ENCODE measurements around the gene FERD3L.

DNA sequence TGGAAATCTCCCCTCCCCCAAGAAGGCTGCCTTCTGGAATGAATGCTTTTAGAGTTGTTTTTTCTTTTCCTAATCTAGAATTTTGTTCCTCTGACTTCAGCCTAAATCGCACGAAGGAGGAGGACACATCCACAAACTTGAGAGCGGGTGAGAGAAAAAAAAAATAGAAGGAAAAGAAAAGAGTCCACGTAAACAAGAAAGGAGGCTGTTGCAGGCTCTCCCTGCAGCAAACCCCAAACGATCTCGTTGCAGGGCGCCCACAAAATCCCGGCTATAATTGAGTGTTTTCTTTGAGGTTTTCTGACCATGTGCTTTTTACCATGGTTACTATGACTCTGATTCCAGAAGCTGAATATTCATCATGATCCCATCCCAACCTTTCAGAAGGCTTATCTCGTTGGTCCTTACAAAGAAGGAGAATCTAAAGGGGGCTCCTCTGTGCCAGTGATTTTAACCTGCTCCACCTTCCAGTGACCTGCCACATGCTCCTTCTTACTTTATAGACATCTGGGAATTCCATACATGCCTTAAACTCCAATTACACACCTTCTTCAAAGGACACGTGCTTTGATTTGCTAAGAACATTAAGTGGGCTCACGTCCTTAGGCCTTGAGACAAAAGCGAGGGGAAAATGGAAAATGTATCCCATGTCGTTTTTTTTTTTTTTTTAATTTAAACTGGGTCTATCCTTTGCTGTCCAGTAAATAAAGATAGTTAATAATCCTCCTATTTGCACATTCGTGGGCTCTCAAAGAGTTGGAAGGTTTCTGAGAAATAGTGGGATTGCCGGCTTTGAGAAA, 33.5 kb downstream of the FERD3L start:
- TF ChIP-seq MAX (IDR thresholded peaks at IDR 0.05; ENCODE audit: insufficient read depth, insufficient read length): no peak
- no peak for TF ChIP-seq POLR2A (IDR thresholded peaks at IDR 0.05; ENCODE audit: low read depth, low read length)
- TF ChIP-seq, protein P1, sequence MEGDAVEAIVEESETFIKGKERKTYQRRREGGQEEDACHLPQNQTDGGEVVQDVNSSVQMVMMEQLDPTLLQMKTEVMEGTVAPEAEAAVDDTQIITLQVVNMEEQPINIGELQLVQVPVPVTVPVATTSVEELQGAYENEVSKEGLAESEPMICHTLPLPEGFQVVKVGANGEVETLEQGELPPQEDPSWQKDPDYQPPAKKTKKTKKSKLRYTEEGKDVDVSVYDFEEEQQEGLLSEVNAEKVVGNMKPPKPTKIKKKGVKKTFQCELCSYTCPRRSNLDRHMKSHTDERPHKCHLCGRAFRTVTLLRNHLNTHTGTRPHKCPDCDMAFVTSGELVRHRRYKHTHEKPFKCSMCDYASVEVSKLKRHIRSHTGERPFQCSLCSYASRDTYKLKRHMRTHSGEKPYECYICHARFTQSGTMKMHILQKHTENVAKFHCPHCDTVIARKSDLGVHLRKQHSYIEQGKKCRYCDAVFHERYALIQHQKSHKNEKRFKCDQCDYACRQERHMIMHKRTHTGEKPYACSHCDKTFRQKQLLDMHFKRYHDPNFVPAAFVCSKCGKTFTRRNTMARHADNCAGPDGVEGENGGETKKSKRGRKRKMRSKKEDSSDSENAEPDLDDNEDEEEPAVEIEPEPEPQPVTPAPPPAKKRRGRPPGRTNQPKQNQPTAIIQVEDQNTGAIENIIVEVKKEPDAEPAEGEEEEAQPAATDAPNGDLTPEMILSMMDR (IDR thresholded peaks at IDR 0.05; ENCODE audit: extremely low read depth in 1 of 2, insufficient read depth in 1 of 2, low read depth in 1 of 2, low read length in 2 of 2): no peak
- TF ChIP-seq JUN (IDR thresholded peaks at IDR 0.05; ENCODE audit: borderline replicate concordance, insufficient read depth, insufficient read length, low read depth): no peak

Measured in endothelial cell of umbilical vein (primary cell).